HG02623 (cell line): ENCODE measurements around the gene ARSH.
"Not testable (repeated sequence)": the region's sequence is repeated elsewhere in the genome, so short reads cannot be mapped to it uniquely, and the experiment has no call there.

Source experiments
- ATAC-seq: cut with Tn5 transposase; IDR thresholded peaks from one replicate; pipeline ENCODE4 v1.9.1; 2021; ENCODE audit warnings: moderate library complexity; ENCODE audit not compliant: unreplicated experiment

Gene ARSH

GRCh38 chrX:3037218-3037617, 30.9 kb downstream of the ARSH start:
- ATAC-seq, result no peak

- no peak for ATAC-seq
These were observed 37.9 kb downstream of the ARSH start for GRCh38 chrX:3044196-3044595.

GRCh38 chrX:3044671-3045070, 38.3 kb downstream of the ARSH start:
- ATAC-seq, result no peak

GRCh38 chrX:3046253-3047240, 40.2 kb downstream of the ARSH start:
- ATAC-seq, result no peak

GRCh38 chrX:3050523-3051175, 44.3 kb downstream of the ARSH start:
- ATAC-seq, result not testable (repeated sequence)

- no peak for ATAC-seq
These were observed 46.5 kb downstream of the ARSH start for GRCh38 chrX:3052860-3053259.

- no peak for ATAC-seq
These were observed 60.2 kb downstream of the ARSH start for GRCh38 chrX:3066555-3066954.

GRCh38 chrX:3075959-3076358, 69.6 kb downstream of the ARSH start:
- no peak for ATAC-seq

GRCh38 chrX:3076416-3076991, 70.2 kb downstream of the ARSH start:
- no peak for ATAC-seq
